ENCODE results near the gene SLCO3A1.

DNA sequence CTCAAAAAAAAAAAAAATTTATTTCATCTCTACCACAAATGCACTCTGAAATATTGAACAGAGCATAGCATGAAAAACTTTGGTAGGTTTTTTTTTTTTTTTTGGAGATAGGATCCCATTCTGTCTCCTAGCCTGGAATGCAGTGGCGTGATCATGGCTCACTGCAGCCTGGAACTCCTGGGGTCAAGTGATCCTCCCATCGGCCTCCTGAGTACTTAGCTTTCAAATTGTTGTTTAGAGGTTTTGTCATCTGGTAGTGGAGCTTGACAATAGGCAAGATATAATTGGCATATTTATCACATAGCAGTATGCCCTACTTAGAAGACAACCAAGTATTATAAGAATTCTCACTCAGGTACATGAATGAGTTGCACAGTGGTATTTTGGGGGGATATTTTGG is 306.0 kb downstream of the SLCO3A1 start:
- TF ChIP-seq, protein P1, sequence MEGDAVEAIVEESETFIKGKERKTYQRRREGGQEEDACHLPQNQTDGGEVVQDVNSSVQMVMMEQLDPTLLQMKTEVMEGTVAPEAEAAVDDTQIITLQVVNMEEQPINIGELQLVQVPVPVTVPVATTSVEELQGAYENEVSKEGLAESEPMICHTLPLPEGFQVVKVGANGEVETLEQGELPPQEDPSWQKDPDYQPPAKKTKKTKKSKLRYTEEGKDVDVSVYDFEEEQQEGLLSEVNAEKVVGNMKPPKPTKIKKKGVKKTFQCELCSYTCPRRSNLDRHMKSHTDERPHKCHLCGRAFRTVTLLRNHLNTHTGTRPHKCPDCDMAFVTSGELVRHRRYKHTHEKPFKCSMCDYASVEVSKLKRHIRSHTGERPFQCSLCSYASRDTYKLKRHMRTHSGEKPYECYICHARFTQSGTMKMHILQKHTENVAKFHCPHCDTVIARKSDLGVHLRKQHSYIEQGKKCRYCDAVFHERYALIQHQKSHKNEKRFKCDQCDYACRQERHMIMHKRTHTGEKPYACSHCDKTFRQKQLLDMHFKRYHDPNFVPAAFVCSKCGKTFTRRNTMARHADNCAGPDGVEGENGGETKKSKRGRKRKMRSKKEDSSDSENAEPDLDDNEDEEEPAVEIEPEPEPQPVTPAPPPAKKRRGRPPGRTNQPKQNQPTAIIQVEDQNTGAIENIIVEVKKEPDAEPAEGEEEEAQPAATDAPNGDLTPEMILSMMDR (IDR thresholded peaks at IDR 0.05): no peak
- no peak for TF ChIP-seq POLR2A (IDR thresholded peaks at IDR 0.05)

All from adrenal gland (tissue), 5 donors.